ENCODE data around the gene PITPNB. TPM values are rescaled to one million over a fixed set of nuclear protein-coding genes. Genes with fewer than 3 reads are reported as not detected.
A peak's percentile ranks its signal among the peaks of the same experiment; 100 is the strongest.

The PITPNB gene
- total RNA-seq, 1 donor from 2014 or later, result 74.4 TPM

GRCh38 chr22:27842201-27842600 is 76.9 kb downstream of the PITPNB start:
- H3K4me1 Mint-ChIP-seq (ENCODE audit: low read depth), result peaks cover 3% of the 10 kb centered on the region
- H3K36me3 Mint-ChIP-seq (ENCODE audit: insufficient read depth), result peaks cover 3% of the 10 kb centered on the region
- TF ChIP-seq CTCF (IDR thresholded peaks at IDR 0.05; ENCODE audit: unreplicated experiment), result no peak
- no peak overlapping the region for H3K4me3 Mint-ChIP-seq (ENCODE audit: low read depth)
- H3K27me3 Mint-ChIP-seq, result no peaks in the 10 kb centered on the region
- H3K27ac Mint-ChIP-seq, result no peak overlapping the region
- no peak for DNase-seq (ENCODE audit: low spot score, unreplicated experiment)
- H3K9me3 Mint-ChIP-seq (ENCODE audit: low read depth), result peaks cover 5% of the 10 kb centered on the region

GRCh38 chr22:27840436-27840835 is 78.6 kb downstream of the PITPNB start:
- DNase-seq (ENCODE audit: low spot score, unreplicated experiment), result no peak
- no peak overlapping the region for H3K27ac Mint-ChIP-seq
- no peaks in the 10 kb centered on the region for H3K27me3 Mint-ChIP-seq
- TF ChIP-seq CTCF (IDR thresholded peaks at IDR 0.05; ENCODE audit: unreplicated experiment), result no peak
- H3K9me3 Mint-ChIP-seq (ENCODE audit: low read depth), result peaks cover 5% of the 10 kb centered on the region
- peaks cover 2% of the 10 kb centered on the region for H3K36me3 Mint-ChIP-seq (ENCODE audit: insufficient read depth)
- H3K4me3 Mint-ChIP-seq (ENCODE audit: low read depth), result no peak overlapping the region
- peaks cover 3% of the 10 kb centered on the region for H3K4me1 Mint-ChIP-seq (ENCODE audit: low read depth)

- H3K4me3 Mint-ChIP-seq (ENCODE audit: low read depth), result no peak overlapping the region
- no peak for TF ChIP-seq CTCF (IDR thresholded peaks at IDR 0.05; ENCODE audit: unreplicated experiment)
- H3K4me1 Mint-ChIP-seq (ENCODE audit: low read depth), result peaks cover 3% of the 10 kb centered on the region
These were observed 79.9 kb downstream of the PITPNB start for GRCh38 chr22:27839057-27839660.

GRCh38 chr22:27836181-27836580 is 82.9 kb downstream of the PITPNB start:
- H3K27ac Mint-ChIP-seq, result peak overlapping the region; percentile 8
- TF ChIP-seq CTCF (IDR thresholded peaks at IDR 0.05; ENCODE audit: unreplicated experiment), result no peak
- no peaks in the 10 kb centered on the region for H3K4me1 Mint-ChIP-seq (ENCODE audit: low read depth)
- H3K36me3 Mint-ChIP-seq (ENCODE audit: insufficient read depth), result peaks cover 2% of the 10 kb centered on the region
- no peak overlapping the region for H3K4me3 Mint-ChIP-seq (ENCODE audit: low read depth)
- H3K27me3 Mint-ChIP-seq, result peaks cover 3% of the 10 kb centered on the region
- DNase-seq (ENCODE audit: low spot score, unreplicated experiment), result no peak
- H3K9me3 Mint-ChIP-seq (ENCODE audit: low read depth), result peaks cover 5% of the 10 kb centered on the region

More at GRCh38 chr22:27839057-27839660, 79.9 kb downstream of the PITPNB start:
- H3K36me3 Mint-ChIP-seq (ENCODE audit: insufficient read depth), result peaks cover 2% of the 10 kb centered on the region
- DNase-seq (ENCODE audit: low spot score, unreplicated experiment), result no peak
- H3K27me3 Mint-ChIP-seq, result no peaks in the 10 kb centered on the region
- H3K27ac Mint-ChIP-seq, result no peak overlapping the region
- peaks cover 5% of the 10 kb centered on the region for H3K9me3 Mint-ChIP-seq (ENCODE audit: low read depth)

GRCh38 chr22:27835446-27835845 is 83.6 kb downstream of the PITPNB start:
- H3K36me3 Mint-ChIP-seq (ENCODE audit: insufficient read depth), result peaks cover 2% of the 10 kb centered on the region
- H3K4me1 Mint-ChIP-seq (ENCODE audit: low read depth), result no peaks in the 10 kb centered on the region
- H3K9me3 Mint-ChIP-seq (ENCODE audit: low read depth), result peaks cover 5% of the 10 kb centered on the region
- DNase-seq (ENCODE audit: low spot score, unreplicated experiment), result no peak
- H3K4me3 Mint-ChIP-seq (ENCODE audit: low read depth), result no peak overlapping the region
- H3K27ac Mint-ChIP-seq, result no peak overlapping the region
- TF ChIP-seq CTCF (IDR thresholded peaks at IDR 0.05; ENCODE audit: unreplicated experiment), result no peak
- H3K27me3 Mint-ChIP-seq, result peaks cover 3% of the 10 kb centered on the region
